HL-60 (cell line): ENCODE measurements around the gene GPHN.

ENCODE experiments used
- DNase-seq, 2 experiments: peaks; one replicate each; pipeline ENCODE4 v3.0.0-alpha.2; 2010 to 2020; ENCODE audit warnings: low read depth in 1 of 2, low spot score in 1 of 2
- H3K27ac ChIP-seq: fragments of 250-450 bp; sonication (Bioruptor Pico); replicated peaks from 2 replicates; pipeline ENCODE4 v1.5.1; 2020; ENCODE audit warnings: mild to moderate bottlenecking, moderate library complexity
- H3K27me3 ChIP-seq: fragments of 250-450 bp; sonication (Bioruptor Pico); 2 replicates; pipeline ENCODE4 v1.5.1; 2021; ENCODE audit warnings: mild to moderate bottlenecking, moderate library complexity; ENCODE audit not compliant: insufficient read depth, poor library complexity, severe bottlenecking
- H3K4me3 ChIP-seq: replicated peaks from 2 replicates; pipeline ENCODE4 v1.5.1; 2011; ENCODE audit warnings: mild to moderate bottlenecking, control low read depth, low read length; ENCODE audit not compliant: insufficient read depth
- CTCF ChIP-seq: IDR thresholded peaks from one replicate; pipeline ENCODE4 v1.5.1; 2011; ENCODE audit warnings: low read length, control low read depth, inconsistent platforms; ENCODE audit not compliant: insufficient read depth
- GABPA ChIP-seq: IDR thresholded peaks from 2 replicates; pipeline ENCODE4 v1.6.1; 2012; ENCODE audit warnings: low read depth
- POLR2AphosphoS5 ChIP-seq: IDR thresholded peaks from 2 replicates; pipeline ENCODE4 v1.6.1; 2012; ENCODE audit warnings: low read depth
- REST ChIP-seq: IDR thresholded peaks from 2 replicates; pipeline ENCODE4 v1.6.1; 2012; ENCODE audit warnings: low read depth; ENCODE audit not compliant: insufficient replicate concordance
- SPI1 ChIP-seq: IDR thresholded peaks from 2 replicates; pipeline ENCODE4 v1.6.1; 2012; ENCODE audit warnings: low read depth, mild to moderate bottlenecking, borderline replicate concordance

The GPHN gene

GRCh38 chr14:66993512-66993911 lies 485.6 kb downstream of the GPHN start:
- no peaks in the 10 kb centered on the region for H3K27me3 ChIP-seq
- H3K4me3 ChIP-seq: no peak overlapping the region
- no peak for TF ChIP-seq REST
- H3K27ac ChIP-seq: no peak overlapping the region
- DNase-seq: no peak

- Histone ChIP-seq H3K4me3 (no peak overlapping the region), H3K27ac (no peak overlapping the region), H3K27me3 (no peaks in the 10 kb centered on the region)
- no peak for DNase-seq
- no peak for TF ChIP-seq POLR2AphosphoS5
- TF ChIP-seq REST: no peak
- TF ChIP-seq GABPA: no peak
- TF ChIP-seq SPI1: no peak
- no peak for TF ChIP-seq CTCF
Measured at GRCh38 chr14:66998013-66998412, 490.1 kb downstream of the GPHN start.

GRCh38 chr14:66999978-67000377 lies 492.0 kb downstream of the GPHN start:
- TF ChIP-seq POLR2AphosphoS5 (no peak), REST (no peak), SPI1 (no peak), GABPA (no peak), CTCF (no peak)
- DNase-seq: no peak
- H3K27ac ChIP-seq: no peak overlapping the region
- no peak overlapping the region for H3K4me3 ChIP-seq
- H3K27me3 ChIP-seq: no peaks in the 10 kb centered on the region

- DNase-seq: no peak
- no peaks in the 10 kb centered on the region for H3K27me3 ChIP-seq
- no peak for TF ChIP-seq GABPA
- TF ChIP-seq POLR2AphosphoS5: no peak
- TF ChIP-seq CTCF: no peak
- TF ChIP-seq REST: no peak
- TF ChIP-seq SPI1: no peak
- no peak overlapping the region for H3K4me3 ChIP-seq
- no peak overlapping the region for H3K27ac ChIP-seq
Measured at GRCh38 chr14:67002994-67003753, 495.2 kb downstream of the GPHN start.
